Prostate gland (tissue), 2 donors: Measurements from ENCODE around the gene RANBP6. TPM values are rescaled to one million over a fixed set of nuclear protein-coding genes. Genes with fewer than 3 reads are reported as not detected.
"Not testable (repeated sequence)": the region's sequence is repeated elsewhere in the genome, so short reads cannot be mapped to it uniquely, and the experiment has no call there.

Experiments
- DNase-seq: peaks from one replicate; pipeline ENCODE4 v3.0.0-alpha.2; 2019; ENCODE audit warnings: low spot score
- H3K27ac ChIP-seq, 2 donors: fragments of 200-600 bp; sonication (generic); 2 replicates each; pipeline ENCODE4 v1.5.1; 2017 to 2019
- H3K27me3 ChIP-seq: fragments of 200-600 bp; sonication (generic); replicated peaks from 2 replicates; pipeline ENCODE4 v1.5.1; 2019; ENCODE audit not compliant: insufficient read depth
- H3K36me3 ChIP-seq, 2 donors: fragments of 200-600 bp; sonication (generic); 1 replicate in 1 of 2; 2 replicates in 1 of 2; pipeline versions ENCODE4 v1.5.1 to v1.8.1; 2017 to 2019
- H3K4me1 ChIP-seq: fragments of 200-600 bp; sonication (generic); replicated peaks from 2 replicates; pipeline ENCODE4 v1.5.1; 2019
- H3K4me3 ChIP-seq, 2 donors: fragments of 200-600 bp; sonication (generic); 2 replicates each; pipeline ENCODE4 v1.5.1; 2017 to 2019
- H3K9me3 ChIP-seq: fragments of 200-600 bp; sonication (generic); 2 replicates; pipeline ENCODE4 v1.5.1; 2017
- CTCF ChIP-seq, 4 experiments: fragments of 200-600 bp in 2 of 4; fragments of 450-650 bp in 2 of 4; sonication (generic) in 2 of 4; IDR thresholded peaks; 1 replicate in 3 of 4; 2 replicates in 1 of 4; pipeline ENCODE4 v1.5.1; 2016 to 2019; ENCODE audit warnings: antibody characterized with exemption in 4 of 4, mild to moderate bottlenecking in 2 of 4, moderate library complexity in 2 of 4
- POLR2A ChIP-seq: fragments of 450-650 bp; IDR thresholded peaks from one replicate; pipeline ENCODE4 v1.6.1; 2016; ENCODE audit warnings: antibody characterized with exemption, mild to moderate bottlenecking
- POLR2AphosphoS5 ChIP-seq: sonication (generic); formaldehyde crosslinking; IDR thresholded peaks from one replicate; pipeline ENCODE4 v1.6.1; 2017; ENCODE audit warnings: antibody characterized with exemption
- WGBS: methylation state at CpG from one replicate; pipeline ENCODE4 v1.1.5; 2018; 5-methylcytosine and 5-hydroxymethylcytosine counted together
- intact Hi-C: fragments of 100-400 bp; cut with DNase I; formaldehyde crosslinking; loops from one replicate; pipeline ENCODE4 v1.14.2; 2022
- total RNA-seq, 2 donors: library from RNA; depleted of rRNA; stranded (reverse); fragments of >200 nt; gene quantifications; one replicate each; pipeline ENCODE4 v1.1.0, GENCODE V29; 2016

The RANBP6 gene
- total RNA-seq: 10 to 100 TPM; 10.3 to 15.9 TPM

- peak; percentile 89 for DNase-seq
- 10% methylated on average over 43 of the region's 43 CpGs for WGBS
- no peaks in the 10 kb centered on the region for H3K9me3 ChIP-seq
- H3K4me3 ChIP-seq: peak within 1 kb of the TSS; percentile 57 to 70
- intact Hi-C loops: no loop called here
- peaks cover 5% of the 10 kb centered on the region for H3K4me1 ChIP-seq
- H3K36me3 ChIP-seq: no peaks in the 10 kb centered on the region
- H3K27me3 ChIP-seq: no peaks in the 10 kb centered on the region
- TF ChIP-seq POLR2AphosphoS5 (peak; percentile 92), CTCF (IDR thresholded peaks at IDR 0.05) (peak in 1 of 4 experiments; percentile 8), POLR2A (peak; percentile 52)
- peak within 1 kb of the TSS; percentile 76 to 77 for H3K27ac ChIP-seq
These were observed at the start of gene RANBP6 for GRCh38 chr9:6015278-6016157. Gene RANBP6, minus strand, starts transcription at chr9:6015624. Its CDS starts 17 bp downstream, at chr9:6015607.

- H3K27me3 ChIP-seq, H3K36me3 ChIP-seq, H3K9me3 ChIP-seq, H3K4me1 ChIP-seq, DNase-seq, H3K27ac ChIP-seq, intact Hi-C loops, H3K4me3 ChIP-seq: not testable (repeated sequence)
- WGBS: 88% methylated on average over 7 of the region's 7 CpGs
These were observed 47.7 kb upstream of the RANBP6 start for GRCh38 chr9:6063146-6063545.

- H3K27ac ChIP-seq: no peak overlapping the region
- H3K27me3 ChIP-seq: no peaks in the 10 kb centered on the region
- TF ChIP-seq POLR2AphosphoS5: no peak
- TF ChIP-seq POLR2A: no peak
- no peak for TF ChIP-seq CTCF (IDR thresholded peaks at IDR 0.05)
- H3K4me1 ChIP-seq: no peaks in the 10 kb centered on the region
- DNase-seq: no peak
- no peak overlapping the region for H3K4me3 ChIP-seq
- intact Hi-C loops: loop anchor here (2.0 kb wide), 2 partner anchors 169 to 251 kb away; no protein-coding TSS in a partner anchor
- WGBS: 51% methylated on average over 3 of the region's 3 CpGs
- H3K36me3 ChIP-seq: no peaks in the 10 kb centered on the region
- no peaks in the 10 kb centered on the region for H3K9me3 ChIP-seq
These were observed 40.2 kb upstream of the RANBP6 start for GRCh38 chr9:6055666-6056065.

- no peaks in the 10 kb centered on the region for H3K9me3 ChIP-seq
- 13% methylated on average over 2 of the region's 2 CpGs for WGBS
- no peaks in the 10 kb centered on the region for H3K4me1 ChIP-seq
- intact Hi-C loops: loop anchor here (2.0 kb wide), 2 partner anchors 168 to 252 kb away; no protein-coding TSS in a partner anchor
- H3K36me3 ChIP-seq: no peaks in the 10 kb centered on the region
- H3K27ac ChIP-seq: no peak overlapping the region
- H3K27me3 ChIP-seq: no peaks in the 10 kb centered on the region
- peak; percentile 79 for DNase-seq
- H3K4me3 ChIP-seq: no peak overlapping the region
- TF ChIP-seq POLR2AphosphoS5 (peak; percentile 61), POLR2A (no peak), CTCF (IDR thresholded peaks at IDR 0.05) (peak; percentile 36 to 86 (median 77))
These were observed 39.8 kb upstream of the RANBP6 start for GRCh38 chr9:6055216-6055615.

GRCh38 chr9:6054280-6055099, 39.1 kb upstream of the RANBP6 start:
- DNase-seq: peak; percentile 57

More at GRCh38 chr9:6054280-6055099, 39.1 kb upstream of the RANBP6 start:
- Histone ChIP-seq H3K4me1 (no peaks in the 10 kb centered on the region), H3K27ac (no peak overlapping the region), H3K27me3 (no peaks in the 10 kb centered on the region), H3K36me3 (no peaks in the 10 kb centered on the region), H3K9me3 (no peaks in the 10 kb centered on the region), H3K4me3 (no peak overlapping the region)
- intact Hi-C loops: loop anchor here (2.0 kb wide), 2 partner anchors 168 to 252 kb away; no protein-coding TSS in a partner anchor
- WGBS: 0% methylated on average over 3 of the region's 3 CpGs
- no peak for TF ChIP-seq POLR2AphosphoS5
- peak; percentile 51 to 65 (median 57) for TF ChIP-seq CTCF (IDR thresholded peaks at IDR 0.05)
